Thoracic aorta (tissue), 2 donors: Measurements from ENCODE around the gene DGLUCY. TPM values are rescaled to one million over a fixed set of nuclear protein-coding genes. Genes with fewer than 3 reads are reported as not detected.
A peak's percentile ranks its signal among the peaks of the same experiment; 100 is the strongest.

Experiments
- ATAC-seq: fragments of 150-250 bp; one replicate; pipeline ENCODE4 v1.8.0; 2017; ENCODE audit warnings: low read depth; ENCODE audit not compliant: insufficient number of reproducible peaks, low FRiP score
- DNase-seq: peaks from one replicate; pipeline ENCODE4 v3.0.0-alpha.2; 2020; ENCODE audit warnings: low spot score
- H3K27ac ChIP-seq, 2 donors: fragments of 200-600 bp; sonication (generic); 1 replicate in 1 of 2; 2 replicates in 1 of 2; pipeline ENCODE4 v1.5.1; 2016; ENCODE audit warnings: mild to moderate bottlenecking in 2 of 2, moderate library complexity in 2 of 2
- H3K27me3 ChIP-seq: fragments of 200-600 bp; sonication (generic); replicated peaks from 2 replicates; pipeline ENCODE4 v1.6.0; 2016; ENCODE audit warnings: mild to moderate bottlenecking; ENCODE audit not compliant: insufficient read depth
- H3K36me3 ChIP-seq: fragments of 200-600 bp; sonication (generic); one replicate; pipeline ENCODE4 v1.5.1; 2016
- H3K4me1 ChIP-seq, 2 donors: fragments of 200-600 bp; sonication (generic); 1 replicate in 1 of 2; 2 replicates in 1 of 2; pipeline versions ENCODE4 v1.5.1 to v1.6.0; 2016; ENCODE audit warnings: low read depth in 2 of 2, mild to moderate bottlenecking in 1 of 2; ENCODE audit not compliant: control insufficient read depth in 1 of 2
- H3K4me3 ChIP-seq: fragments of 200-600 bp; sonication (generic); 2 replicates; pipeline ENCODE4 v1.5.1; 2016; ENCODE audit warnings: mild to moderate bottlenecking
- H3K9me3 ChIP-seq: fragments of 200-600 bp; sonication (generic); 2 replicates; pipeline ENCODE4 v1.5.1; 2016
- total RNA-seq, 2 donors: library from RNA; depleted of rRNA; stranded (reverse); fragments of >200 nt; gene quantifications; one replicate each; pipeline versions ENCODE4 v1.1.0 to v1.2.3, GENCODE V29; 2016
- TF ChIP-seq, protein P1 (sequence below): fragments of 200-600 bp; sonication (generic); IDR thresholded peaks from one replicate; pipeline ENCODE4 v1.5.1; 2019; ENCODE audit warnings: antibody characterized with exemption

The DGLUCY gene
- 10 to 100 TPM; 24.4 to 36.7 TPM for total RNA-seq

DNA sequence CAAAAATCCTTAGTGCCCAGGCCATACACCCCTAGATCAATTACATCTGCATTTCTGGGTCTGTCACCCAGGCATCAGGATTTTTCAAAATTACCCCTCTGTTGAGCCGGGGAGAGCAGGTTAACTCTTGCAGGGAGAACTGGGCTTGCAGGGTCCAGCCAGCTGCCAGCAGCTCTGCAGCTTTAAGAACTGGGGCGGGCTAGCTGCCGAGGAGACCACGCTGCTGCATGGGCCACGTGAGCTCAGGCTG, at the start of gene DGLUCY:
TSS of gene DGLUCY (plus strand) at position 245 of the 250 bp plus-strand sequence. CDS start 46,222 bp downstream, outside the sequence.
- Histone ChIP-seq H3K27ac (peak within 1 kb of the TSS; percentile 64 to 67), H3K36me3 (no peaks in the 10 kb centered on the region), H3K4me1 (peaks cover 30 to 45% of the 10 kb centered on the region in 2 donors), H3K27me3 (no peaks in the 10 kb centered on the region), H3K4me3 (peak within 1 kb of the TSS; percentile 84), H3K9me3 (no peaks in the 10 kb centered on the region)
- DNase-seq, result peak; percentile 32
- TF ChIP-seq, protein P1, sequence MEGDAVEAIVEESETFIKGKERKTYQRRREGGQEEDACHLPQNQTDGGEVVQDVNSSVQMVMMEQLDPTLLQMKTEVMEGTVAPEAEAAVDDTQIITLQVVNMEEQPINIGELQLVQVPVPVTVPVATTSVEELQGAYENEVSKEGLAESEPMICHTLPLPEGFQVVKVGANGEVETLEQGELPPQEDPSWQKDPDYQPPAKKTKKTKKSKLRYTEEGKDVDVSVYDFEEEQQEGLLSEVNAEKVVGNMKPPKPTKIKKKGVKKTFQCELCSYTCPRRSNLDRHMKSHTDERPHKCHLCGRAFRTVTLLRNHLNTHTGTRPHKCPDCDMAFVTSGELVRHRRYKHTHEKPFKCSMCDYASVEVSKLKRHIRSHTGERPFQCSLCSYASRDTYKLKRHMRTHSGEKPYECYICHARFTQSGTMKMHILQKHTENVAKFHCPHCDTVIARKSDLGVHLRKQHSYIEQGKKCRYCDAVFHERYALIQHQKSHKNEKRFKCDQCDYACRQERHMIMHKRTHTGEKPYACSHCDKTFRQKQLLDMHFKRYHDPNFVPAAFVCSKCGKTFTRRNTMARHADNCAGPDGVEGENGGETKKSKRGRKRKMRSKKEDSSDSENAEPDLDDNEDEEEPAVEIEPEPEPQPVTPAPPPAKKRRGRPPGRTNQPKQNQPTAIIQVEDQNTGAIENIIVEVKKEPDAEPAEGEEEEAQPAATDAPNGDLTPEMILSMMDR, result no peak
- ATAC-seq, result peak; percentile 34

DNA sequence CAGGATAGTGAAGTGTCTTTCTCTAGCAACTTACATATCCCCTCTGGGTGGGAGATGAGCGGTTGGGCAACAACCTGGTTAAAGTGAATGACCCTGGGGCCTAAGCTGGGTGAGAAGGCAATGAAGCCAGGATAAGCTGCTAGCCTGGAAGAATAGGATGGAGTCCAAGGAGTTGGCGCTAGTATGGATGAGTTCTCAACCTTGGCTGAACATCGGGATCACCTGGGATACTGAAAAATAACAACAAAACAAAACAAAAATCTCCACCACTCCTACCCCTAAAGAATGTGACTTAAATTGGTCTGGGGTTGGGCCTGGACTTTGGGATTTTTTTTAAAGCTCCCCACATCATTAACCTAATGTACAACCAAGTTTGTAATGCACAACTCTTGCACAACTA, 48.6 kb upstream of the DGLUCY start:
- no peaks in the 10 kb centered on the region for H3K27me3 ChIP-seq
- no peak for ATAC-seq

DNA sequence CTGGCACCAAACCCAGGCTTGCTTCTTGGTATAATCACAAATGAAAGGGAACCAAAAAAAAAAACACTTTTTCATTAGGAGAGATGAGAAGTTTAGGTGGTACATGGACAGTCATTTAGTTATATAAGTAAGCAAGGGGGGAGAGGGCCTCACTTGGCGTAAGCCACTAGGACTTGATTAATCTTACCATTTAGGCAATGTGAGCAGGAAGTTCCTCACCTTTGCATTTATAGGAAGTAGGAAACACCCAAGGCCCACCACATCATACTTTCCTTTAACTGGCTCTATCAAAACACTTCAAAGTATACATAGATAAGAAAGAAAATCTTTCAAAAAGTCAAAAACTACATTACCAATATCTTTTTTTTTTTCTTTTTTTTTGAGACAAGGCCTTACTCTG, 46.7 kb upstream of the DGLUCY start:
- ATAC-seq (no peak), DNase-seq (no peak)
- H3K9me3 ChIP-seq, result no peaks in the 10 kb centered on the region
- no peaks in the 10 kb centered on the region for H3K4me1 ChIP-seq
- H3K27me3 ChIP-seq, result no peaks in the 10 kb centered on the region
- no peak overlapping the region for H3K4me3 ChIP-seq
- TF ChIP-seq, protein P1, result no peak
- H3K27ac ChIP-seq, result no peak overlapping the region
- H3K36me3 ChIP-seq, result no peaks in the 10 kb centered on the region

More for the DNA sequence above, 48.6 kb upstream of the DGLUCY start:
- no peak overlapping the region for H3K4me3 ChIP-seq
- H3K27ac ChIP-seq, result no peak overlapping the region
- no peaks in the 10 kb centered on the region for H3K36me3 ChIP-seq
- H3K4me1 ChIP-seq, result peaks cover 3 to 5% of the 10 kb centered on the region in 2 donors
- TF ChIP-seq, protein P1, result no peak
- no peak for DNase-seq
- no peaks in the 10 kb centered on the region for H3K9me3 ChIP-seq

DNA sequence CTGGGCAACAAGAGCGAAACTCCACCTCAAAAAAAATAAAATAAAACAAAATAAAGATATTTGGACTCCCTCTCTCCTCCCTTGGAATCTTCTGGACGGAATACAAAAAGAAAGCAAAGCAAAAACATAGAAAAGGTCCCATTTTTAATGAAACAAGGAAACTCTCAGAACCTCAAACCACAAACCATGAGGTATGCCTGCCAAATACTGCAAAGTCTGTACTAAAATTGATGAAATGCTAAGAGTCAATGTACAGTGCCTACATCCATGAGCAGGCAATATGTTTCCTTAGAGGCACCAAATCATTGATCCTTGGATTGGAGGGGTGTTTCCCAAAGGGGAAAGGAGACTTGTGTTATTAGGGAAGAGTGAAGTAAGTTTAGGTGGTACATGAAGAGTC, 45.2 kb upstream of the DGLUCY start:
- Histone ChIP-seq H3K4me3 (no peak overlapping the region), H3K27me3 (no peaks in the 10 kb centered on the region), H3K4me1 (no peaks in the 10 kb centered on the region), H3K9me3 (no peaks in the 10 kb centered on the region), H3K27ac (no peak overlapping the region), H3K36me3 (no peaks in the 10 kb centered on the region)
- DNase-seq (no peak), ATAC-seq (no peak)
- TF ChIP-seq, protein P1, result no peak

- H3K27me3 ChIP-seq, result no peaks in the 10 kb centered on the region
- ATAC-seq (no peak), DNase-seq (no peak)
- TF ChIP-seq, protein P1, result no peak
- H3K27ac ChIP-seq, result no peak overlapping the region
- no peak overlapping the region for H3K4me3 ChIP-seq
- no peaks in the 10 kb centered on the region for H3K9me3 ChIP-seq
- H3K4me1 ChIP-seq, result no peaks in the 10 kb centered on the region
- H3K36me3 ChIP-seq, result no peaks in the 10 kb centered on the region
Measured at GRCh38 chr14:91070572-91070971, 43.3 kb upstream of the DGLUCY start.
